ENCODE measurements around the gene FAM24A.
"Not testable (repeated sequence)": the region's sequence is repeated elsewhere in the genome, so short reads cannot be mapped to it uniquely, and the experiment has no call there.

Gene FAM24A, protein sequence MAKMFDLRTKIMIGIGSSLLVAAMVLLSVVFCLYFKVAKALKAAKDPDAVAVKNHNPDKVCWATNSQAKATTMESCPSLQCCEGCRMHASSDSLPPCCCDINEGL

DNA sequence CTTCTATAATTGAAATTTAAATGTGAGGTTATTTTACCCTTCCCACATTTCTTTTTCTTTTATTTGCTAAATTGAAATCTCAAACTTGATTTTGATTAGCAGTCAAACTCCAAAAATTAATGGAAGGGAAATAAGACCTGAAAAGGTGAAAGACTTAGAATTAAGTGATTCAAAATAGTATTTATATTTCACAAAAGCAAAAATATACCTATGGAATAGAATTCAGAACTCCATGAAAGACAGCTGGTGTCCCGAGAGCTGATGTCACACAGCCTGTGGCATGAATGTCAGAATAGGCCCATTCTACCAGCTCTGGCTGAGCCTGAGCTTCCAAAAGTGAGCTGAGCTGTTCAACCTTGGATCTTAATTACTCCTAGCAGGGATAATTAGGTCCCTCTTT lies at the start of gene FAM24A:
Gene FAM24A (plus strand): TSS at position 301 of the 400 bp plus-strand sequence. CDS start 1,025 bp downstream, outside the sequence.
- no peak for DNase-seq

DNA sequence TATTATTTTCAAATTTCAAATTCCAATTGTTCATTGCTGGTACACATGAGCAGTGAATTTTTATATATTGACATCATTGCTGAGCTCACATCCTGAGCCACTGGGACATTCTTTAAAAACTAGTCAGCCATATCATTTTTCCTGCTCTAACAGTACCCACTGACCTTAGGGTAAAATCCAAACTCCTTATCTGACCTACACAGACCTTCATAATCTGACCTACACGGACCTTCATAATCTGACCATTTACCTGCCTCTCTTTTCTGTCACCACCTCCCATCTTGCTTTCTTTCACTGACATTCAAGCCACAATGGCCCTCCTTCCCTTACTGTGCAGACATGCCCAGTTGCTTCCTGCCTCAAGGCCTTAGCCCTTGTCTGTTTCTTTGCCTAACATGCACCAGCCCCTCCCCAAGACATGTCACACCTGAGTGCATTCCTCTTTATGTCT lies 48.7 kb upstream of the FAM24A start:
- no peak for DNase-seq

DNA sequence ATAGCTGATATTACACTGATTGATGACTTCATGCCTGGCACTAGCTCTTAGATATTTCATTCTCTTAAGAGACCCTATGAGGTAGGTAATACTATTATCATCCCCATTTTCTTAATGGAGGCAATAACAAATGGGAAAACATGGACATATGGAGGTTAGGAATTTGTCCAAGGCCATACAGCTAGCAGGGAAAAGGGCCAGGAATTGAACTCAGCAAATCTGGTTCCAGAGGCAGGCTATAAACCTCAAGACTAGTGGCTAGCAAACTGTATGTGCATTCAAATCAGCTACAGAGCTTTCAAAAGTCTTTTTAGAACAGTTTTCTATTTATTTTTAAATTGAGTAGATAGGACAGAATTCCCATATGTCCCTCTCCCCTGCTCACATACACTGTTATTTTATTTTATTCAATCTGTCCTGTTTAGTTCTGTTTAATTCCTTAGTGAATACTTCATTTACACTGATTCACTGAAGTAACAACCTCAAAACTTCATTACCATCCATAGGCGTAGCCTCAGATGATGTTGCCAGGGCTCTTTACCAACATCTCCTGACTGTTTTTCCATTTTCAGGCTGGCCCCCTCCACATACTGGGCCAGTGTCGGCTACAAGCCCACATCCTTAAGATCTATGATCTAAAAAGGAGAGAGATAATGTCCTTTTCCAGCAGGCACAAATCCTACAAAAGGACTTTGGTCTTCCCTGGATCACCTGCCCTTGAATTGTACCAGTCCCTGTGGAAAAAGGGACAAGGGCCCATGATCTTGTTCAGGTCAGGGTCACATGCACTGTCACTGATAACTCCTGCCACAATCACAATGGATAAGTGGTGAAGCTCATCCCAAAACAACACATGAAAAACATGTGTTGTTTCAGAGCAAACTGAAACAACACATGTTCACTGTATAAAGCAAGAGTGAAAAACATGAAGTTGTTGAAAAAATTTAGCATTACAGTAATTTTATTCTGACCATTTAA lies 46.9 kb upstream of the FAM24A start:
- DNase-seq: no peak

DNA sequence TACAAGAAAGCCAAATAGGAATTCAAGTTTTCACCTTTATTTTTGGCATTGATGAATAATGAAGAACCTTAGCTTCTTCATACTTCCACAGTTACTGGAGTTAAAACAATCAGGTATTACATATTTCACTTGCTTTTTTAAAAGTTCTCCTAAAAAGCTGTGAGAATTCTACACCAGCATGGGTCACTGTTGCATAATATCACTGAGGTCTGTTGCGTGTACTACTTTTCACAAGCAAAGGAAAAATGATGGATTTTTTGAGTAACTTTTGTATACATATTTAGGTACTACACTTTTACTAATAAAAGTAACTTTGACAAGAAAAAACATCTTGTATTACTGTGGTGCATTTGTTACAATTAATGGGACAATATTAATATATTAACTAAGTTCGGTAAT lies 46.2 kb upstream of the FAM24A start:
- DNase-seq: no peak

DNA sequence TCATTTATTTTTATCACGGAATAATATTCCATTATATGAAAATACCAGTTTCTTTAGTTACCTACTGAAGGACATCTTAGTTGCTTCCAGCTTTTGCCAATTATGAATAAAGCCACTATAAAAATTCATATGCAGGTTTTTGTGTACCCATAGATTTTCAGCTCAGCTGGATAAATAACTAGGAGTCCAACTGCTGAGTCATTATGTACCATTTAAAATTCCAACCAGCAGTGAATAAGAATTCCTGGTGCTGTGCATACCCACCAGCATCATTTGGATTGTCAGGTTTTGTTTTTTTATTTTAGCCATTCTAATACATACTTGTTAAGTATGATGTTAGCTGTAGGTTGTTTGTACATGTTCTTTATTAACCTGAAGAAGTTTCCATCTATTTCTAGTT lies 45.5 kb upstream of the FAM24A start:
- no peak for DNase-seq

DNA sequence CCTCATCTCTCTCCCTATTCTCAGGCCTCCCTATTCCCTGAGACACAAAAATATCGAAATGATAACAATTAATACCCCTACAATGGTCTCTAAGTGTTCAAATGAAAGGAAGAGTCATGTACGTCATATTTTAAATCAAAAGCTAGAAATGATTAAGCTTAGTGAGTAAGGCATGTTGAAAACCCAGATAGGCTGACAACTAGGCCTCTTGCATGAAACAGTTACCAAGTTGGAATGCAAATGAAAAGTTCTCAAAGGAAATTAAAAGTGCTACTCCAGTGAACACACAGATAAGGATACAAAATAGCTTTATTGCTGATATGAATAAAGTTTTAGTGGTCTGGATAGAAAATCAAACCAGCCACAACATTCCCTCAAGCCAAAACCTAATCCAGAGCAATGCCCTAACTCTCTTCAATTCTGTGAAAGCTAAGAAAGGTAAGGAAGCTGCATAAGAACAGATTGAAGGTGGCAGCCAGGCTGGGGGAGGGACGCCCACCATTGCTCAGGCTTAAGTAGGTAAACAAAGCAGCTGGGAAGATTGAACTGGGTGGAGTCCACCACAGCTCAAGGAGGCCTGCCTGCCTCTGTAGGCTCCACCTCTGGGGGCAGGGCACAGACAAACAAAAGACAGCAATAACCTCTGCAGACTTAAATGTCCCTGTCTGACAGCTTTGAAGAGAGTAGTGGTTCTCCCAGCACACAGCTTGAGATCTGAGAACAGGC lies 43.5 kb upstream of the FAM24A start:
- not testable (repeated sequence) for DNase-seq

DNA sequence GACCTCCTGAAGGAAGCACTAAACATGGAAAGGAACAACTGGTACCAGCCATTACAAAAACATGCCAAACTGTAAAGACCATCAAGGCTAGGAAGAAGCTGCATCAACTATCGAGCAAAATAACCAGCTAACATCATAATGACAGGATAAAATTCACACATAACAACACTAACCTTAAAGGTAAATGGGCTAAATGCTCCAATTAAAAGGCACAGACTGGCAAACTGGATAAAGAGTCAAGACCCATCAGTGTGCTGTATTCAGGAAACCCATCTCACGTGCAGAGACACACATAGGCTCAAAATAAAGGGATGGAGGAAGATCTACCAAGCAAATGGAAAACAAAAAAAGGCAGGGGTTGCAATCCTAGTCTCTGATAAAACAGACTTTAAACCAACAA lies 41.6 kb upstream of the FAM24A start:
- DNase-seq: not testable (repeated sequence)

DNA sequence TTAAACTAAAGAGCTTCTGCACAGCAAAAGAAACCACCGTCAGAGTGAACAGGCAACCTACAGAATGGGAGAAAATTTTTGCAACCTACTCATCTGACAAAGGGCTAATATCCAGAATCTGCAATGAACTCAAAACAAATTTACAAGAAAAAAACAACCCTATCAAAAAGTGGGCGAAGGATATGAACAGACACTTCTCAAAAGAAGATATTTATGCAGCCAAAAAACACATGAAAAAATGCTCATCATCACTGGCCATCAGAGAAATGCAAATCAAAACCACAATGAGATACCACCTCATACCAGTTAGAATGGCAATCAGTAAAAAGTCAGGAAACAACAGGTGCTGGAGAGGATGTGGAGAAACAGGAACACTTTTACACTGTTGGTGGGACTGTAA lies 38.5 kb upstream of the FAM24A start:
- not testable (repeated sequence) for DNase-seq

DNA sequence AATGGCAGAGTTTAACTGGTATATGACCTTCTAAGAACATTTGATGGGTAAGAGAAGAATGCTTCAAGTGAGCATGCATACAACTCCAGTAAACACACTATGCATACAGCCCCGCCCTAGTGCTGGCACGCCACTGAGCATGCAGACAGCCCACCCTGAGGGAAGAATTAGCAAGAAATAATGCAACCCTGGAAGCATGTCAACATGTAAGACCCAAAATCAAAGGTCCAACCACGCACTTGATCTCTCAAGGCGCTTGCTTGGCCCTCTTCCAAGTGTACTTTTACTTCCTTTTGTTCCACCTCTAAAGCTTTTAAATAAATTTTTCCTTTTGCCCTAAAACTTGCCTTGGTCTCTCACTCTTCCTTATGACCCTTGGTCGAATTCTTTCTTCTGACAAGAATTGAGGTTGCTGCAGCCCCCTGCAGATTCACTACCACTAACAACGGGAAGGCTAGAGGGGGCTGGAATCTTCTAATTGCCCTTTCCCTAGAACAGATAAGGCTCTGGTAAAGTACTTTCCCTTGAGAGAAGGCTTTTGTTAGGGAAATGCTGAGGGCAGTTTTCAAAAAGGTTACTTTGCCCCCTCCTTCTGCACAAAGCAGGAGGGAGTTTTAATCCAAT lies 34.5 kb upstream of the FAM24A start:
- no peak for DNase-seq

DNA sequence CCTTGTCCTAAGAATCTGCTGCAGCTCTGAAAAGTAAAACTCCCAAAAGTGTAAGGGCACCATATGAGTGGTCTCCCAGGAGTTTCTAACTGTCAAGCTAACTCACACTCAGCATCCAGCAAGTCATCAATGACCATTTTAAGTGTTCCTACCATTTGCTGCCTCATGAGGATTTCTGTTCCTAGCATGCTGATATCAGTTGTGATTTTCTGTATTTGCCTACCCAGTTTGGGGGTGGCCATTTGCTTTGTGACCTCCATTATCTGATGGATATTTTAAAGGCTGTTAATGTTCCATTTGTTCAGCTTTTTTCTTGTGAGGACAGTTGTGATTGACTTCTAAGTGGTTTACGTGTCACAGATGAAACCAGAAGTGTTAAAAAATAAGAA lies 33.9 kb upstream of the FAM24A start:
- no peak for DNase-seq

DNA sequence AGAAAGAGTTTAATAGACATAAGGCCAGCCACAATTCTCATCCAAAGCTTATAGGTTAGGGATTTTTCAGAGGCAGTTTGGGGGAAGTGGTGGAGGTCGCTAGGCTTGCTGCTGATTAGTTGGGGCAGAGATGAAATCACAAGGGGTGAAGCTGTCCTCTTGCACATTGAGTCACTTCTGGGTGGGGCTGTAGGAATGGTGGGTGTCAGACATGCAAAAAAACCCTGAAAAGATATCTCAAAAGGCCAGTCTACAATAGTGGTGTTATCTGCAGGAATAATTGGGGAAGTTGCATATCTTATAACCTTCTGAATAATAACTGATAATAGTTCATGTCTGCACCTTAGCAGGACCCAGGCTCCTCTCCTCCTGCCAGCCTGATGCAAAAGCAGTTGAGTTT lies 33.1 kb upstream of the FAM24A start:
- DNase-seq: no peak

DNA sequence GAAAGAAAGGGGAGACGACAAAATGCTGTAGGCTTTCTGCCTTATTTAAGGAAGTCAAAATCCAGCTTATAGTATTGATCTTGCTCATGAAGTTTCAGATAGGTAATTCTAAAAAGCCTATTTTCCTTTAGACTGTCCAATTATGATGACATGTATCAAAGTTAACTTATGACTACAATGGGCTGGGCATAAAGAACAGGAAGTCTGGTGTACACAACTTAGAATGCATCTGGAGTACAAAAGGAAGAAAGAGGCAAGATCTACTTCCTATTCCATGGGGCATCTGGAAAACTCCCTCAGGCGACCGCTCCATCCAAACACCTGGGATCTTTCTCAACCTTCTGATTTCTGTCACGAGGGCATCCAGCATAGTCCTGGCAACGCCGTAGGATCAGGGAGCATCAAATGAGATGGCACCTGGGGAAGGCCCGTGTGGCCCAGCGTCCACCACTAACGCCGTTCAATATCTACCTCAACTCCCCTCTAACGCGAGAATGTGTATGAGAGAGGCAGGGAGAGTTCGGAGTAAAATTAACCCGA lies 31.5 kb upstream of the FAM24A start:
- DNase-seq: no peak

DNA sequence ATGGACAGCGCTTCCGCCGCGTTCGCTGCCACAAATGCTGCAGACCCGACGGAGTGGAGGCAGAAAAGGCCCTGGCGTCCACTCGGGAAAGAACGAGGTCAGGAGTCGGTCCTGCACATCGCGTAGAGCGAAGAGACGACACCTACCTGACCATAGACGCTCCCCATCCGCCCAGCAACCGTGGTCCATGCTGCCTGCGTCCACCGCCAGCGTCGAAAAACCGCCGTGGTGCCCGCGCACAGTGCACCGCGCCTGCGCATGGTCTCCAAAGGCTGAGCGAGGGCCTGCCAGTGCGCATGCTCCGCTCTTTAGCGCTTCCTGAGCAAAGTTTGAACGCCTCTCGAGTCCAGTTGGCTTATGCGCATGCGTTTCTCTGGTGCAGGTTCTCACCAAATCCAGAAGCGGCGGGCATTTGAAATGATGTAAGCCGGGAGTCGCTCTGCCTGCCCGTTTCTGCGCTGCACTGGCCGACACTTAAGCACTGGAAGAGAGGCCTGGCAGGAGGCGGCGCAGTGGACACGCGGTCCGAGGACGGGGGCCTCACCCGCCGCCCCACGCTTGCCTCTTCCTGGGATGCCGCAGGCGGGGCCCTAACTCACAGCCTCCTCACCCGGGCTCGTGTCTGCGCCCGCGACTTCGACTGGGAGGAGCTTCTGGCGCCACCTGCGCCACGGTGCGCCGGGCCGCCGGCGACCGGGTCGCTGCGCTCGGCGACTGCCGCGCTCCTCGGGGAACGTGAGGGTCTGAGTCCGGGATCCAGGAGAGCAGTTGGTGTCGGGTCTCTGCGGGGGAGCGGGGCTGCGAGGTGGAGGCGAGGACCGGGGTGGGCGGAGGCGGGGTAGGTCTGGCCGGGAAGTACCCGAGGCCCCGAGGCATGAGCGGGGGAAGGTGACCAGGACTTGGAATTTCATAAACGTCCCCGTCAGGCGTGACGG lies 30.8 kb upstream of the FAM24A start, which contains the start of gene FAM24B:
Gene FAM24B (minus strand): TSS at position 243 of the 935 bp plus-strand sequence. CDS start 29,066 bp downstream, outside the sequence.
- peak; percentile 96 for DNase-seq

DNA sequence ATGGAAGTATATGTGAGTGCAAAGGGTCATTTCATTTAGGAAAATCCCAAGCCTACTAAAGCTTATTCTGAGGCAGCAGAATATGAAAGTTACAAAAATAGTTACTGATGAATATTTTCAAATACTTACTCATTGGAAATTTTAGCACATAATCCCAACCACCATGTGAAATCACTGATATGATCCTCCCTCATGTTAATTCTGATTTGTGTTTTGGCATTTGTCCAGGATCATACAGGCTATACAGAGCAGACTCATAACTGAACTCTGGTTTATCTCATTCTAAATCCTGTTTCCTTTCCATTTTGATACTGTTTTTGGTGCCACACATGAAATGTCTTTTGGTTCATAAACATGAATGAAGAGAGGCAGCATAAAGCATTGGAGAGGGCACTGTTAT lies 27.6 kb upstream of the FAM24A start:
- no peak for DNase-seq

DNA sequence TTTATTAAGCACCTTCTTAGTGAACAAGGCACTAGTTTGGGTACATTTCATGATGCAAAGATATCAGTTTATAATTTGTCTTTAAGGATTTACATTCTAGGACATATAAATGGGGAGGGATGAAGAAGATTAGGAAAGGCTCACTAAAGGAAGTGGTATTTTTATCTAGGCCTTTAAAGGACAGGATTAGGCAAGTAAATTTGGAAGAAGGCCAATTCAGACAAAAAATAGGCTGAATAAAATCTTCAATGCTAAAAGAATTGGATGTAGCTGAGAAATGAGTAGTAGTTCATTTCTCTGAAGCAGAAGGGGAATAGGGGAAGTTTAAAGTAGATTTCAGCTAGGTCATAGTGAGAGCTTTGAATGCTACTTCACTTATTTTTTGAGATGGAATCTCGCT lies 26.2 kb upstream of the FAM24A start:
- DNase-seq: no peak

DNA sequence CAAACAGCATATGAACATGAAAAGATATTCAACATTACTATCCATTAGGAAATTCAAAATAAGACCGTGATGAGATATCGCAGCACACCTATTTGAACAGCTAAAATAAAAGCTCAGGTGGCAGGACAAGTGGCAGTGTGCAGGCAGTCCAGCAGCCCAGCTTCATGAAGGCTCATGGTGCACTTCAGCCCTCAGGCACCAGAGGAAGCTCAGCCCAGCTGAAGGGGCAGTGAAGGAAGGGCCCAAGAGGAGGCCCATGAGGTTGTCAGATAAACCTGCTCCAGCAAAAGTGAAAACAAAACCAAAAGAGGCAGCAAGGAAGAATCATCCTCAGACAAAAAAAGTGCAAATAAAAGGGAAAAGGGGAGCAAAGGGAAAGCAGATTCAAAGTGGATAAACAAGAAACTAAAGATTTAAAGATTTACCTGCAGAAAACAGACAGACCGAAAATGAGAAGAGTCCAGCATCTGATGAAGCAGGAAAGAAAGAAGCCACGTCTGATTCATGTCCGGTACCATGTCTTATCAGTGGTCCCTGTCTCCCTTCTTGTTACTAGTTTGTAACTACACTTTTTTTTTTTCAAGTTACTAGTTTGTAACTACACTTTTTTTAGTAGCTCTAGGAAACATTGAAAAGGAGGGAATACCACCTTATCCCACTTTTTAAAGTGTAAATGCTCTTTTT lies 16.0 kb upstream of the FAM24A start:
- DNase-seq: no peak

DNA sequence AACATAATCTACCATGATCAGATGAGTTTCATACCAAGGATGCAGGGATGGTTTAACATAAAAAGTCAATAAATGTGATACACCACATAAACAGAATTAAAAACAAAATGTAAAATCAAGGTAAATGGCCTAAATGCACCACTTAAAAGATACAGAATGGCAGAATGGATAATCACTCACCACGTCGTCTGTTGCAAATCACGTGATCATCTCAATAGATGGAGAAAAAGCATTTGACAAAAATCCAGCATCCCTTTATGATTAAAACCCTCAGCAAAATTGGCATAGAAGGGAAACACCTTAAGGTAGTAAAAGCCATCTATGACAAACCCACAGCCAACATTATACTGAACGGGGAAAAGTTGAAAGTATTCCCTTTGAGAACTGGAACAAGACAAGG lies 6.5 kb upstream of the FAM24A start:
- DNase-seq: not testable (repeated sequence)

DNA sequence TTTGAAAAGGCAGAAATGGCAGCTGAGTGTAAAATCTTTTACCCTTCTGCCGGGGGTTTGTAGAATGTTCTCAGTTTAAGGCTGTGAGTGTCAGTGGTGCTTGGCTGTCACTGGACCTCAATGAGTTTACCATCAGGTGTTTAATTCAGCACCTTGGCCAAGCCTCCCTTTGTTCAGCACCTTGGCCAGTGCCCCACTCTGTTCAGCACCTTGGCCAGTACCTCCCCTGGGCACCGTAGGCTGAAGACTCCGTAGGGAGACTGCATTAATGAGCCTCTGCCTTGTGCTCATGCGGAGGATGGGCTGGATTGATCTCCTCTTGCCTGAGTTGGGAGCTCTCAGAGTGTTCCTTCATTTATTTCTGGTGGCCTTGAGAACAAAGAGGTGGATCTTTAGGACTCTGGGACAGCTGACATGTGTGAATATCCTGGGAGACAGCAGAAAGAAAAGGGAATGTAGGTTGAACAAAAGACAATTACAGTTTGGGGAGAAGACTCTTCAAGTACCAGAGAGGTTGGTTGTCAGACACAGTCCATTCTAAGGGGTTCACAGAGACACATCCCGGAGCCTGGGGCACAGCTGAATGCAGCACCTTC lies 1.6 kb downstream of the FAM24A start:
- peak; percentile 43 for DNase-seq

DNA sequence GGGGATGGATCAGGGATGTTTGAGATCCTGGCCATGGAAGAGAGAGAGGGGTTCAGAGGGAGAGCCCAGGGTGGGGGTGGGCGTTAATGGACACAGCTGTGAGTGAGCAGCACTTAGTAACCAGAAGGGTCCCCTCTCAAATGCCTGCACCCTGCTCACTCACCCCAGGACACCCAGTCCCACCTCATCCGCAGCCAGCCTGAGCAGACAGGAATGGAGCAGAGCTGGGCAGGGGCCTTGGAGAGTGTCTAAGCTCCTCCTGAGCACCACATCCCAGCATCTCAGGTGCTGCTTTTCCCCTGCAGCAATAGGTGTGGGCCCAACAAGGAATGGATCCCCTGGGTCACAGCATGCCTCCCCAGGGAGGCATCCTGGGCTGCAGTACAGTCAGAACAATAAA lies 5.3 kb downstream of the FAM24A start:
- no peak for DNase-seq

DNA sequence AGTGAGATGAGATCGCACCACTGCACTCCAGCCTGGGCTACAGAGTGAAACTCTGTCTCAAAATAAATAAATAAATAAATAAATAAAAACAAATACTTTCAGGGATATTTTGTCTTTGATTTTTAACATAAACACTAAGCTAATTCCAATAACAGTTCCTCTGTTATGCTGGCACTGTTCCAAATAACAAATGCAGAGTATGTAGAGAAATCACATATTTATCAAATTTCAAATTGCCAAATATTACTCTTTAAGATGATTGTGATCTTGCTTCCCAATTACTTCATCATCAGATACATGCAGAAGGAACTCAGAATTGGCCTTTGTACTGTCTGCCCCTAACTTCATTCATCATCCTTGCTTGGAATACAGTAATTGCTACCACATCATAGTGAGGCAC lies 19.7 kb downstream of the FAM24A start:
- DNase-seq: no peak

All from CD4-positive, alpha-beta T cell treated with Interleukin-6 for 4 hours (primary cell).